22Rv1 (cell line): ENCODE measurements around the gene NUDT5.

Experiments
- CTCF ChIP-seq: fragments of 450-650 bp; IDR thresholded peaks from 2 replicates; pipeline ENCODE4 v1.5.1; 2017; ENCODE audit warnings: mild to moderate bottlenecking
- ZFX ChIP-seq: fragments of 450-650 bp; IDR thresholded peaks from 2 replicates; pipeline ENCODE4 v1.6.1; 2017; ENCODE audit warnings: antibody characterized with exemption, borderline replicate concordance

GRCh38 chr10:12181065-12181775 is 14.5 kb downstream of the NUDT5 start:
- TF ChIP-seq CTCF, result no peak
- TF ChIP-seq ZFX, result no peak
